Neural crest cell (in vitro differentiated cells): ENCODE measurements around the gene SORBS1. TPM values are rescaled to one million over a fixed set of nuclear protein-coding genes. Genes with fewer than 3 reads are reported as not detected.

Source experiments
- DNase-seq: peaks from one replicate; pipeline ENCODE4 v3.0.0; 2021; ENCODE audit warnings: low read depth, mixed read lengths, low spot score
- H3K27ac Mint-ChIP-seq: one replicate; pipeline ENCODE4 v1.8.0; 2021; ENCODE audit warnings: mild to moderate bottlenecking, mixed read lengths; ENCODE audit not compliant: unreplicated experiment
- H3K27me3 Mint-ChIP-seq: 2 replicates; pipeline ENCODE4 v1.8.0; 2021; ENCODE audit warnings: low read depth, mild to moderate bottlenecking, mixed read lengths
- H3K36me3 Mint-ChIP-seq: 2 replicates; pipeline ENCODE4 v1.8.0; 2021; ENCODE audit warnings: low read depth, mild to moderate bottlenecking, mixed read lengths
- H3K4me1 Mint-ChIP-seq: 2 replicates; pipeline ENCODE4 v1.8.0; 2021; ENCODE audit warnings: mixed read lengths
- H3K4me3 Mint-ChIP-seq: one replicate; pipeline ENCODE4 v1.8.0; 2021; ENCODE audit warnings: mild to moderate bottlenecking, mixed read lengths
- H3K9me3 Mint-ChIP-seq: 2 replicates; pipeline ENCODE4 v1.8.0; 2021; ENCODE audit warnings: mixed read lengths
- CTCF ChIP-seq: fragments of 200-600 bp; sonication (generic); conservative IDR thresholded peaks from 2 replicates; pipeline ENCODE4 v1.5.0; 2021; ENCODE audit warnings: antibody characterized with exemption, mild to moderate bottlenecking
- total RNA-seq: library from RNA; stranded (reverse); gene quantifications from 2 replicates; pipeline ENCODE4 v1.2.1, GENCODE V29; 2021

Gene SORBS1
- total RNA-seq, 1 donor from 2014 or later: 15.3 TPM

- Mint-ChIP-seq H3K9me3 (no peaks in the 10 kb centered on the region), H3K4me3 (no peak overlapping the region), H3K36me3 (no peaks in the 10 kb centered on the region), H3K27ac (no peak overlapping the region), H3K4me1 (peaks cover 25% of the 10 kb centered on the region), H3K27me3 (no peaks in the 10 kb centered on the region)
- no peak for TF ChIP-seq CTCF
- no peak for DNase-seq
Observed at GRCh38 chr10:95503526-95503925, 57.6 kb downstream of the SORBS1 start.

GRCh38 chr10:95503001-95503400 is 58.2 kb downstream of the SORBS1 start:
- H3K9me3 Mint-ChIP-seq: no peaks in the 10 kb centered on the region
- no peak for DNase-seq
- H3K4me3 Mint-ChIP-seq: no peak overlapping the region
- H3K27me3 Mint-ChIP-seq: no peaks in the 10 kb centered on the region
- no peak overlapping the region for H3K27ac Mint-ChIP-seq
- peaks cover 20% of the 10 kb centered on the region for H3K4me1 Mint-ChIP-seq
- no peaks in the 10 kb centered on the region for H3K36me3 Mint-ChIP-seq
- no peak for TF ChIP-seq CTCF

- Mint-ChIP-seq H3K9me3 (no peaks in the 10 kb centered on the region), H3K27ac (no peak overlapping the region), H3K36me3 (no peaks in the 10 kb centered on the region), H3K4me1 (peaks cover 20% of the 10 kb centered on the region), H3K27me3 (no peaks in the 10 kb centered on the region), H3K4me3 (no peak overlapping the region)
- no peak for TF ChIP-seq CTCF
- DNase-seq: no peak
Observed at GRCh38 chr10:95502377-95502776, 58.8 kb downstream of the SORBS1 start.

- DNase-seq: no peak
- Mint-ChIP-seq H3K27me3 (no peaks in the 10 kb centered on the region), H3K27ac (no peak overlapping the region), H3K4me1 (peaks cover 20% of the 10 kb centered on the region), H3K36me3 (no peaks in the 10 kb centered on the region), H3K4me3 (no peak overlapping the region), H3K9me3 (no peaks in the 10 kb centered on the region)
- no peak for TF ChIP-seq CTCF
Observed at GRCh38 chr10:95501203-95502094, 59.7 kb downstream of the SORBS1 start.

- H3K36me3 Mint-ChIP-seq: no peaks in the 10 kb centered on the region
- no peaks in the 10 kb centered on the region for H3K27me3 Mint-ChIP-seq
- H3K4me3 Mint-ChIP-seq: no peak overlapping the region
- TF ChIP-seq CTCF: no peak
- DNase-seq: no peak
- H3K27ac Mint-ChIP-seq: no peak overlapping the region
- H3K4me1 Mint-ChIP-seq: peaks cover 20% of the 10 kb centered on the region
- H3K9me3 Mint-ChIP-seq: no peaks in the 10 kb centered on the region
Observed at GRCh38 chr10:95500649-95501048, 60.5 kb downstream of the SORBS1 start.
